Measurements from ENCODE around the gene CEP85L. TPM values are rescaled to one million over a fixed set of nuclear protein-coding genes. Genes with fewer than 3 reads are reported as not detected.
A peak's percentile ranks its signal among the peaks of the same experiment; 100 is the strongest.

Gene CEP85L
- total RNA-seq, 1 donor from 2014 or later: 11.0 TPM

DNA sequence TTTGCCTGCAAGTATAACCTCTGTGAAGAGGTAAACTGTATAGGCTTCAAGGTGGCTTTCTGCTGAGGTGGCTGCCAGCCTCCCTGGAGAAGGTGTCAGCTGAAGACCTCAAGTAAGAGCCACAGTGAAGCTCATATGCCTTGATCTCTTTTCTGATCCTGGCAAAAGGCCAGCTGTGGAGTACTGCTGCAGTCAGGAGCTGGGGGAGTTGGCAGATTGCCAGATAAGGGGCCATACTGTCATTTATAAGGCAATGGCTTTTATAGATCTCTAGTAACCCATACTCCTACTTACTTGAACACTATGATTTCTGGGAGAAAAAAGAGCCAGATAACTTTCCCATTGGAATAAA is 8.8 kb upstream of the CEP85L start:
- ATAC-seq (no peak), DNase-seq (no peak)
- Histone ChIP-seq H3K9me3 (no peaks in the 10 kb centered on the region), H3K4me1 (no peaks in the 10 kb centered on the region), H3K27ac (no peak overlapping the region), H3K4me3 (no peak overlapping the region), H3K27me3 (ENCODE audit: low read depth) (no peaks in the 10 kb centered on the region), H3K36me3 (no peaks in the 10 kb centered on the region)
- TF ChIP-seq, protein P1, sequence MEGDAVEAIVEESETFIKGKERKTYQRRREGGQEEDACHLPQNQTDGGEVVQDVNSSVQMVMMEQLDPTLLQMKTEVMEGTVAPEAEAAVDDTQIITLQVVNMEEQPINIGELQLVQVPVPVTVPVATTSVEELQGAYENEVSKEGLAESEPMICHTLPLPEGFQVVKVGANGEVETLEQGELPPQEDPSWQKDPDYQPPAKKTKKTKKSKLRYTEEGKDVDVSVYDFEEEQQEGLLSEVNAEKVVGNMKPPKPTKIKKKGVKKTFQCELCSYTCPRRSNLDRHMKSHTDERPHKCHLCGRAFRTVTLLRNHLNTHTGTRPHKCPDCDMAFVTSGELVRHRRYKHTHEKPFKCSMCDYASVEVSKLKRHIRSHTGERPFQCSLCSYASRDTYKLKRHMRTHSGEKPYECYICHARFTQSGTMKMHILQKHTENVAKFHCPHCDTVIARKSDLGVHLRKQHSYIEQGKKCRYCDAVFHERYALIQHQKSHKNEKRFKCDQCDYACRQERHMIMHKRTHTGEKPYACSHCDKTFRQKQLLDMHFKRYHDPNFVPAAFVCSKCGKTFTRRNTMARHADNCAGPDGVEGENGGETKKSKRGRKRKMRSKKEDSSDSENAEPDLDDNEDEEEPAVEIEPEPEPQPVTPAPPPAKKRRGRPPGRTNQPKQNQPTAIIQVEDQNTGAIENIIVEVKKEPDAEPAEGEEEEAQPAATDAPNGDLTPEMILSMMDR (IDR thresholded peaks at IDR 0.05): no peak
- intact Hi-C loops (cut with DNase I): no loop called here

DNA sequence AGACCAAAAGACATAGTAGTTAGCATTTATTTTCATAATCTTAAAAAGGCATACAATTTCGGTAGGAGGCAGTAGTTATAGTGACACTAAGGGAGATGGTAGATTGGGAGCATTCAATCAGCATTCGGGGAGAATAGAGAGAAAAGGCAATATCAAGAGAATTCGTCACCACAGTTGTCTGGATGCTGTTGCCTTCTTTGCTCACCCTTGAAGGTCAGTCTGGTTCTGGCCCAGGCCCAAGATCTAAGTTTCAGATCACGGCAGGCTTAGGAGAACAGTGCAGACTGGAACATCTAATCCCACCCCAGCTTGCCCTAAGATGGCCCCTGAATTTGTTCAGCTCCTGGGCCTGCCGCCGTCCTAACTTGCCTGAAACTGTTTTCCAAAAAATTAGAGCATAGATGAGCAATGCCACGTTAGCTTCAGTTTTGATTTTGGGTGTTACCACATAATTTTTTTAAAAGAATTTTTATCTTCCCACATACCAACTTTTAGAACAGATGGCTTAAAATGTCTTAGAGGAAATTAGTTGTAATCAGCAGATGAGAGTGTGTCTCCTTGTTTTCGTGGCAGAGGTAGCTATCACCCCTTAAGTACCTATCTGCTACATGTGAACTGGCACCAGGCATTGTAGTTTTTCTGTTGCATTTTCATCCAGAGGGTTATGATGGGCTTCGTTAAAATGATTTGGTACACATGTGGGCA is 8.3 kb upstream of the CEP85L start:
- intact Hi-C loops (cut with DNase I): no loop called here
- DNase-seq (no peak), ATAC-seq (no peak)
- no peaks in the 10 kb centered on the region for H3K9me3 ChIP-seq
- TF ChIP-seq, protein P1 (IDR thresholded peaks at IDR 0.05): no peak
- H3K4me3 ChIP-seq: no peak overlapping the region
- H3K36me3 ChIP-seq: no peaks in the 10 kb centered on the region
- H3K27ac ChIP-seq: no peak overlapping the region
- no peaks in the 10 kb centered on the region for H3K4me1 ChIP-seq
- no peaks in the 10 kb centered on the region for H3K27me3 ChIP-seq (ENCODE audit: low read depth)

DNA sequence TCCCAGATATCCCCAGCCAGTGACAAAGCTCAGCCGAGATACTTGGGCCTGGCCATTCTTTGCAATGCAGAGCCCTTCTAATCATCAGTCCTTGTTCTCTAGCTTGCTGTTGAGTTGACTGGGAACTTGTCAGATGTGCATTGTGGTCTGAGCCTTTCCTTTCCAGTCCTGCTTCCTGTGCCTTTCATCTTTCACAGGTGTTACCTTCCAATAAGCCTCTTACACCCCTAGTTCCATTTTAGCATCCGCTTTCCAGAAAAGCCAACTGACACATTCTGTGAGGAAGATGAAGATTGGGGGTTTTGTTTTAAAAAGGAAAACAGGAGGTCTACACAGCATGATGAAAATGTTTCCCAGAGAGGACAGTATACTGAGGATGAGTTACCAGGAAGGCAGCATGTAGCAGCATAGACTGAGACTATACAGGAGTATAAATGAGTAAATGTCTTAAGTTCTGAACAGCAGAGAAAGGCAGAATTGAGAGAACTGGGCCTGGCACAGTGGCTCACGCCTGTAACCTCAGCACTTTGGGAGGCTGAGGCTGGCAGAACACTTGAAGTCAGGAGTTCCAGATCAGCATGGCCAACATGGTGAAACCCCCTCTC is 5.6 kb upstream of the CEP85L start:
- Histone ChIP-seq H3K4me1 (peaks cover 4% of the 10 kb centered on the region), H3K4me3 (no peak overlapping the region), H3K36me3 (no peaks in the 10 kb centered on the region), H3K27ac (no peak overlapping the region), H3K27me3 (ENCODE audit: low read depth) (no peaks in the 10 kb centered on the region), H3K9me3 (no peaks in the 10 kb centered on the region)
- intact Hi-C loops (cut with DNase I): no loop called here
- TF ChIP-seq, protein P1 (IDR thresholded peaks at IDR 0.05): no peak
- ATAC-seq: no peak
- DNase-seq: no peak

DNA sequence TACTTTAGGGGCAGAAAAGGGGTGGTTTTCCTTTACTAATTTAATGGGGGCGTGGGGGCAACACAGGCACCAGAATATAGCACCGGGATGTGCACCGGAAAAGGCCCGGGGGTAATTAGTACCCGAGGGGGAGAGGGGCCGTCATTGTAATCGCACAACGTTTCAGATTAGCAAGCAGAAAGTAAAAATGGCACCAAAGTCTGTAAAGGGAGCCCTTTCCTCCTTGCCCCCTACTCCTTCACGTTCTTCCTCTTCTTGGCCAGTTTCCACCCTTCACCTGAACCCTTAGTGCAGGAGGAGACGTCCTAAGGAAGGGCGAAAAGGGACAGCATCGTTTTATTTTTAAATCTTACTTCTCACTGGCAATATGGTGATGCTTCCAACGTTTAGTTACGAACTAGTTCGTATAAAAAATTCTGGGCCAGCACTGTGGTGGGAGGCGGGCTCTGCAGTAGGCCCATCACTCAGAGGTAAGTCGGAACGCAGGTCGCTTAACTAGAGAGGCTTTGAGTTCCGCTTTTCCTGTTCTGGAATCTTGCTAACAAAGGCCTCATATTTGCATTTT is 742 bp upstream of the CEP85L start:
- DNase-seq (no peak), ATAC-seq (no peak)
- TF ChIP-seq, protein P1 (IDR thresholded peaks at IDR 0.05): no peak
- intact Hi-C loops (cut with DNase I): no loop called here
- Histone ChIP-seq H3K9me3 (no peaks in the 10 kb centered on the region), H3K4me1 (peaks cover 25% of the 10 kb centered on the region), H3K4me3 (peak overlapping the region; percentile 90), H3K36me3 (no peaks in the 10 kb centered on the region), H3K27me3 (ENCODE audit: low read depth) (no peaks in the 10 kb centered on the region), H3K27ac (peak overlapping the region; percentile 95)

DNA sequence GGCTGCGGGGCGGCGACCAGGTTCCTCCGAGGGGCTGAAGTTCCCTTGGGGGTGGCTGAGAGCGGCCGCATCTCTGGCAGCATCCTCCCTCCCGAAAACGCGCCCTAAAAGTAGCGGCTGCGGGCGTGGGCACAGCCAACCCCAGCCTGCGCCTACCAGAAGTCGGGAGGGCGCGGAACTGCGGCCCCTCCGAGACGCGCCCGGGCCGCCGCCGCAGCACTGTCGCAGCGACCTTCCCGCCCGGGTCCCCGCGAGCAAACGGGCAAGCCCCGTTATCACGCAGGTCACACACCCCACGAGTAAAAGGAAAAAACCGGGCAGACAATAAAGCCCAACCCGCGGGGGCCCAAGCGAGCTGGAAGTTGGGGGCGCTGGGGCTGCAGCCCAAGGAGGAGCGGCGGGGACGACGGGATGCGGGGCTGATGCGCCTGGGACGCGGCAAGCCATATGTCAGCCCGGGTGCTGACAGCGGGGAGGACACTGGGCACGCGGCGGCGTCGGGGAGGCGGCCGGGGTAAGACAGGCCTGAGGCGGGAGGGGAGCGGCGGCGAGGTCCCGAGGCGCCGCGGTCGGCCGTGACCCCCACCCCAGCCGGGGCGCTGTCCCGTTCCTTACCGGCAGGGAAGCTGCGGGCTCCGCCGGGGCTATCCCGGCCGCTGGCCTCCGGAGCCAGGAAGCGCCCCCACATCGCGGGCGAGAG is 659 bp downstream of the CEP85L start:
- DNase-seq: peak; percentile 57
- intact Hi-C loops (cut with DNase I): no loop called here

More for the DNA sequence above, 659 bp downstream of the CEP85L start:
- TF ChIP-seq, protein P1 (IDR thresholded peaks at IDR 0.05): peak; percentile 31
- peak overlapping the region; percentile 90 for H3K4me3 ChIP-seq
- no peaks in the 10 kb centered on the region for H3K36me3 ChIP-seq
- peaks cover 25% of the 10 kb centered on the region for H3K4me1 ChIP-seq
- H3K27ac ChIP-seq: peak overlapping the region; percentile 95
- peak; percentile 84 to 87 for ATAC-seq
- H3K27me3 ChIP-seq (ENCODE audit: low read depth): no peaks in the 10 kb centered on the region
- H3K9me3 ChIP-seq: no peaks in the 10 kb centered on the region

All from lower lobe of right lung (tissue), 2 donors.